K562 treated with DMSO at 1 percent for 12 hours (cell line): ENCODE results near the gene ZNF579. TPM values are rescaled to one million over a fixed set of nuclear protein-coding genes. Genes with fewer than 3 reads are reported as not detected.

ENCODE experiments used
- total RNA-seq: library from RNA; unstranded; fragments of 300-600 nt; gene quantifications from 2 replicates; pipeline ENCODE4 v1.2.3, GENCODE V29; 2022; ENCODE audit not compliant: insufficient read depth

Gene ZNF579
- total RNA-seq: 10.3 and 10.8 TPM in 2 replicates

GRCh38 chr19:55580628-55581144 lies at the start of gene ZNF579:
ZNF579 (minus strand) TSS chr19:55580848; CDS start chr19:55579639, 1,209 bp downstream.

GRCh38 chr19:55624109-55625003 lies 43.7 kb upstream of the ZNF579 start, which contains the start of gene ZNF784:
ZNF784 (minus strand) TSS chr19:55624566; CDS start chr19:55624561, 5 bp downstream.

GRCh38 chr19:55605637-55606470 lies 25.2 kb upstream of the ZNF579 start, which contains the start of gene ZNF865:
ZNF865 (plus strand) TSS chr19:55605647; CDS start chr19:55613619, 7,972 bp downstream.

DNA sequence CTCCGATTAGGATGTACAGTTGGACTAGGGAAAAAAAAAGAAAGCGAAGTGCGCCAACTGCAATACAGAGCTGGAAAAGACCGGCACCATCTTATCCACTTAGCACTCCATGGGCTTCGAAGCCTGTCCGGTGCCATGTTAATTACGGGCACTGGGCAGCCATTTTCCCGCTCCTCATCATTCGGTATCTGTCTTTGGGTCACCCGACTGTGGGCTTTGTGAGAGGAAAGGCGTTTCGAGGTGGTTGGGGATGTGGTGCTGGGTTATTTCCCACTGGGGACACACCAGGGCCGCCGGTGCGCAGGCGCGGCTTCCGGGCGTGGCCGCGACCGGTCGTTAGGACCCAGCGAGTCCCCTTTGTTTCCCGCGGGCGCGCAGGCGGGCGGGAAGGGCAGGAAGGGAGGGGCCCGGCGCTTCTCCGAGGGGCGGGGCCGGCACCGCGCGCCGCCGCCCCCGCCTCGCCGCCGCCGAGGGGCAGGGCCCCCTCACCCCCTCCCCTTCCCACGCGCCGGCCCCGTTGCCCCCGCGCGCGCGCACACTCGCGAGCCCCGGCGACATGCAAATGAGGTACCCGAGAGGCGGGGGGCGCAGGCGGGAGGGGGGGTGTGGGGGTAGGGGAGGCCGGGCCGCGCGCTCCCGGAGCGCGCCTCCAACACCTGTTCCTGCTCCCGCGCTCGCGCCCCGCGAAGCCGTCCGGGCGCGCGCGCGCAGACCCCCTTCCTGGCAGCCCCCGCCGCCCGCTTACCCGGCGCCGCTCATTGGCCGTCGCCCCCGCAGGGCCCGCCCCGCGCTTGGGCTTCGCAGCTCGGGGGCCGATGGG lies 19.4 kb upstream of the ZNF579 start, which contains the start of gene ZNF524:
ZNF524 (plus strand) TSS at position 447 of the 820 bp plus-strand sequence. CDS start 1,825 bp downstream, outside the sequence.

GRCh38 chr19:55599468-55599841 lies 18.8 kb upstream of the ZNF579 start, which contains the start of gene FIZ1:
FIZ1 (minus strand) TSS chr19:55599517; CDS start chr19:55597865, 1,652 bp downstream.

DNA sequence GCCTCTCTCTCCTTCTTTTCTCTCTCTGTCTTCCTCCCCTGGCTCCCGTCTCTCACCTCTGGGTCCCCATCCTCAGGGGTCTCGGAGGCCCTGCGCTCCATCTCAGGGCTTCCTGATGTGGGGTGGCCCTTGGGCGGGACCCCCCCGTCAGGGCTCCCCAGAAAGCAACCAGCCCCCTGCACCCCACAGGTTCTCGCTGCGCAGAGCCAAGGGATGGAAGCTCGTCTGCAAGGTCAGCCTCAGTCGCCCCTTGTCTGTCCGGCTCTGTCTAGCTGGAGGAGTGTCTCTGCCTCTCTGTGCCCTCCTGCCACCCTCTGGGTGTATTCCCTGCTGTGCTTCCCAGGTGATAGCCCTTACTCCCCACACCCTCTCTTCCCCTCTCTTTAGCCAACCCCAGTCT lies 35.2 kb downstream of the ZNF579 start, which contains the start of gene SBK3:
SBK3 (minus strand) TSS at position 101 of the 400 bp plus-strand sequence; CDS start at position 101, 0 bp downstream.

GRCh38 chr19:55536951-55537740 lies 43.5 kb downstream of the ZNF579 start, which contains the start of gene SBK2:
SBK2 (minus strand) TSS chr19:55537133; CDS start chr19:55536294, 839 bp downstream.

Other genes with a start within 250 kb of the ZNF579 start
- gene KMT5C, start 241.0 kb downstream of the ZNF579 start, total RNA-seq: 51.9 and 64.6 TPM in 2 replicates
- 0.33 and 0.78 TPM in 2 replicates for gene COX6B2, start 226.1 kb downstream of the ZNF579 start, total RNA-seq
- not detected in 2 replicates for gene GARIN5B, start 217.6 kb downstream of the ZNF579 start, total RNA-seq
- gene IL11, start 210.4 kb downstream of the ZNF579 start, total RNA-seq: not detected in 2 replicates
- gene TMEM190, start 204.0 kb downstream of the ZNF579 start, total RNA-seq: not detected in 2 replicates
- gene TMEM238, start 196.6 kb downstream of the ZNF579 start, total RNA-seq: 13.7 and 15.5 TPM in 2 replicates
- gene RPL28, start 194.9 kb downstream of the ZNF579 start, total RNA-seq: 3,491 and 4,700 TPM in 2 replicates
- gene UBE2S, start 173.1 kb downstream of the ZNF579 start, total RNA-seq: 348 and 598 TPM in 2 replicates
- gene SHISA7, start 137.5 kb downstream of the ZNF579 start, total RNA-seq: 0.17 TPM in 1 of 2 replicates, not detected in the other
- 50.7 and 69.5 TPM in 2 replicates for gene ISOC2, start 119.2 kb downstream of the ZNF579 start, total RNA-seq
- not detected in 2 replicates for gene C19orf85, start 116.1 kb downstream of the ZNF579 start, total RNA-seq
- gene ZNF628, start 104.2 kb downstream of the ZNF579 start, total RNA-seq: 6.1 and 15.4 TPM in 2 replicates
- 25.8 and 60.9 TPM in 2 replicates for gene NAT14, start 95.7 kb downstream of the ZNF579 start, total RNA-seq
- 0.16 and 0.73 TPM in 2 replicates for gene SSC5D, start 92.4 kb downstream of the ZNF579 start, total RNA-seq
- gene SBK2, start 43.7 kb downstream of the ZNF579 start, total RNA-seq: not detected in 2 replicates
- not detected in 2 replicates for gene SBK3, start 35.3 kb downstream of the ZNF579 start, total RNA-seq
- 9.3 and 21.2 TPM in 2 replicates for gene FIZ1, start 18.7 kb upstream of the ZNF579 start, total RNA-seq
- 35.5 and 41.6 TPM in 2 replicates for gene ZNF524, start 19.4 kb upstream of the ZNF579 start, total RNA-seq
- 21.0 and 34.2 TPM in 2 replicates for gene ZNF865, start 24.8 kb upstream of the ZNF579 start, total RNA-seq
- 7.7 and 8.9 TPM in 2 replicates for gene ZNF784, start 43.7 kb upstream of the ZNF579 start, total RNA-seq
- gene ZNF580, start 60.2 kb upstream of the ZNF579 start, total RNA-seq: 39.0 and 52.0 TPM in 2 replicates
- gene ZNF581, start 62.8 kb upstream of the ZNF579 start, total RNA-seq: 52.7 and 54.9 TPM in 2 replicates
- 30.6 and 33.3 TPM in 2 replicates for gene CCDC106, start 67.4 kb upstream of the ZNF579 start, total RNA-seq
- gene U2AF2, start 74.2 kb upstream of the ZNF579 start, total RNA-seq: 112 and 145 TPM in 2 replicates
- gene EPN1, start 94.4 kb upstream of the ZNF579 start, total RNA-seq: 95.3 and 102 TPM in 2 replicates
- not detected in 2 replicates for gene NLRP9, start 157.6 kb upstream of the ZNF579 start, total RNA-seq
- gene RFPL4A, start 178.2 kb upstream of the ZNF579 start, total RNA-seq: 1.9 and 3.0 TPM in 2 replicates
- gene RFPL4AL1, start 188.3 kb upstream of the ZNF579 start, total RNA-seq: 1.5 TPM in 1 of 2 replicates, not detected in the other